GM10847 (cell line): ENCODE measurements around the gene HES1.

Experiments
- POLR2A ChIP-seq: IDR thresholded peaks from 2 replicates; pipeline ENCODE4 v1.6.1; 2011; ENCODE audit not compliant: insufficient read length; ENCODE audit errors: extremely low read depth

The HES1 gene, protein sequence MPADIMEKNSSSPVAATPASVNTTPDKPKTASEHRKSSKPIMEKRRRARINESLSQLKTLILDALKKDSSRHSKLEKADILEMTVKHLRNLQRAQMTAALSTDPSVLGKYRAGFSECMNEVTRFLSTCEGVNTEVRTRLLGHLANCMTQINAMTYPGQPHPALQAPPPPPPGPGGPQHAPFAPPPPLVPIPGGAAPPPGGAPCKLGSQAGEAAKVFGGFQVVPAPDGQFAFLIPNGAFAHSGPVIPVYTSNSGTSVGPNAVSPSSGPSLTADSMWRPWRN

DNA sequence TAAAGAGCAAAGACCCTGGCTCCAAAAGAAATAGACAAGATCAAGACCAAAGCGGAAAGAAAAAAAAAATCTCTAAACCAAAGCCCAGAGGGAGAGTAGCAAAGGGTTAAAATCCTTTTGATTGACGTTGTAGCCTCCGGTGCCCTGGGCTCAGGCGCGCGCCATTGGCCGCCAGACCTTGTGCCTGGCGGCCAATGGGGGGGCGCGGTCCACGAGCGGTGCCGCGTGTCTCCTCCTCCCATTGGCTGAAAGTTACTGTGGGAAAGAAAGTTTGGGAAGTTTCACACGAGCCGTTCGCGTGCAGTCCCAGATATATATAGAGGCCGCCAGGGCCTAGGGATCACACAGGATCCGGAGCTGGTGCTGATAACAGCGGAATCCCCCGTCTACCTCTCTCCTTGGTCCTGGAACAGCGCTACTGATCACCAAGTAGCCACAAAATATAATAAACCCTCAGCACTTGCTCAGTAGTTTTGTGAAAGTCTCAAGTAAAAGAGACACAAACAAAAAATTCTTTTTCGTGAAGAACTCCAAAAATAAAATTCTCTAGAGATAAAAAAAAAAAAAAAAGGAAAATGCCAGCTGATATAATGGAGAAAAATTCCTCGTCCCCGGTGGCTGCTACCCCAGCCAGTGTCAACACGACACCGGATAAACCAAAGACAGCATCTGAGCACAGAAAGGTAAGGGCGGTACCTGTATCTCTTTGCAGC, at the start of gene HES1:
Gene HES1, plus strand, starts transcription at position 343 of the 713 bp plus-strand sequence. Its CDS starts 233 bp downstream, at position 576.
- TF ChIP-seq POLR2A, result peak; percentile 69

DNA sequence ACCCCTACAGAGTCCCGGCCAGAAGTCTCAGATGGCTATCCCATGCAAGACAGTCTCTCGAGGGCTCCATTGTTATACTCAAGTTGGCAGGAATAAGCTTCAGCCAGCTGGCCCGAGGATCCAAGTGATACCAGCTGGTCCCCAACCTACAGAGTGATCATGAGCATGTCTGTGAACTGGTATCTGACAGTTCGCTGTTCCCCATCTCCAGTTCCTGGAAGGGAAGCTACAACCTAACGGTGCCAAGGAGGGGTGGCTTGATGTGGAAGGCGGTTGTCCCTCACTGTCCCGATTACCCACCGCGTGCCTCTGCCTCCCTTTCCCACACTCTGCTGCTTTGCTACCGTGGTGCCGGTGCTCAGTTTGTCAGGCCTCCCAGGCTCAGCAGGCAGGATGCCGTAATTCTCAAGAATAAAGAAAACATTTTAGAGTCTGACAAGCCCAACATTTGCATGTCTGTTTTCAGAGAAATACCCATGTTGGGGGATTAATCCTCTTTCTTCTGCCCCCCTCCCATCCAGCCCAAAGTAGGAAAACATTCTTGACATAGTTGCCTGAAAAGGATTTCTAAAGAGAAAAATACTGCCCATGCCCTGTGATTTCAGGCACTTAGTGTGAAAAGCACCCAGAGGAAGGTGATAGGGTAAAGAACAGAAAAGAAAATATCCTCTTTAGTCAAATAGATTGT, 49.4 kb upstream of the HES1 start:
- TF ChIP-seq POLR2A, result no peak

DNA sequence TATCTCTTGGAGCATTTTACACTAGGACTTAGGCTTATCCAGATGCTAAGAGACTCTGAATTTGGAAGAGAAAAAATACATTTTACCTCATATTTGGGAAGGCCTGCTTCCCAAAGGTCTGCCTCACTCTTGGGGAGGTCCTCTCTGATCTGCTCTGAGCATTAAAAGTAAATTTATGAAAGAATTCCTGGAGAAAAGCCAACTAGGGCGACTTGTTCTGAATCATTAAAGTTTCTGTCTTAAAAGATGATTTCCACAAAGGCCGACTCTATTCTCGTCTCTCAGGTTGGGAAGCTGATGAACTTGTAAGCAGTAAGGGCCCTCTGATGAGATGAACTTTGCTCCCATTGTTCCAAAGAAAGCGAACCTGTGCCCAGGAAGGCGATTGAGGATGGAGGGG, 48.7 kb upstream of the HES1 start:
- TF ChIP-seq POLR2A, result no peak

DNA sequence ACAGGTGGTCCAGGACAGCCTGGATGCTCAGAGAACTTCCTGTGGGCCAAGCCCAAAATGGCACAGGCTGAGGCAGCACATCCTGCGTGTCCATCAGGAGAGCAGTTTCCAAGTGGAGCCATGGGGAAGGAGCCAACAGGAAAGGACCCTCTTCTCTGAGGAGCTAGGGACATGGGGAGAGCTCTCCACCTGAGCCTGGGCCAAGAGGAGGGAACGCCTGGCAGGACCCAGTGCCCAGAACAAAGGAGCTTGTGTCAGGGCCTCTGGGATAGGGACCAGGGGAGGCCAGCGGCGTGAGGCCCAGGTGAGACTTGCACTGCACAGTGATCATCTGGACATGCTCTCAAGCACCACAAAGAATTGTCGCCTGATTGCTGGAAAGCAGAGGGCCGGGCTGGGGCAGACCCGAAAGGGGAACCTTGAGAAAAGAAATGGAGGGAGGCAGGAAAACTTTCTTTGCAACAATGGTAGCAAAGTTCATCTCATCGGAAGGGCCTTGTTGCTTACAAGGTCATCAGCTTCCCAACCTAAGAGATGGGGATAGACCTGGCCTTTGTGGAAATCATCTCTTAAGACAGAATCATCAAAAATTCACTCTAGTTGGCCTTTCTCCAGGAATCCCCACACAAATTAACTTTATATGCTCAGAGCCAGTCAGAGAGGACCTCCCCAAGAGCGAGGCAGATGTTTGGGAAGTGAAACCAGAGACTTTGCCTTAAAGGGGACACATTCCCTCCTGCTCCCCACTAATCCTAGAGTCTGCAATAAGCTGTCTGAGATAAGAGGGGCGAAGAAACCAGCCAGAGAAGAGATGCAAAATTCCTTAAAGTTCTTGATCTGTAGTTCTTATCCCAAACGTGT, 47.7 kb upstream of the HES1 start:
- TF ChIP-seq POLR2A, result no peak

DNA sequence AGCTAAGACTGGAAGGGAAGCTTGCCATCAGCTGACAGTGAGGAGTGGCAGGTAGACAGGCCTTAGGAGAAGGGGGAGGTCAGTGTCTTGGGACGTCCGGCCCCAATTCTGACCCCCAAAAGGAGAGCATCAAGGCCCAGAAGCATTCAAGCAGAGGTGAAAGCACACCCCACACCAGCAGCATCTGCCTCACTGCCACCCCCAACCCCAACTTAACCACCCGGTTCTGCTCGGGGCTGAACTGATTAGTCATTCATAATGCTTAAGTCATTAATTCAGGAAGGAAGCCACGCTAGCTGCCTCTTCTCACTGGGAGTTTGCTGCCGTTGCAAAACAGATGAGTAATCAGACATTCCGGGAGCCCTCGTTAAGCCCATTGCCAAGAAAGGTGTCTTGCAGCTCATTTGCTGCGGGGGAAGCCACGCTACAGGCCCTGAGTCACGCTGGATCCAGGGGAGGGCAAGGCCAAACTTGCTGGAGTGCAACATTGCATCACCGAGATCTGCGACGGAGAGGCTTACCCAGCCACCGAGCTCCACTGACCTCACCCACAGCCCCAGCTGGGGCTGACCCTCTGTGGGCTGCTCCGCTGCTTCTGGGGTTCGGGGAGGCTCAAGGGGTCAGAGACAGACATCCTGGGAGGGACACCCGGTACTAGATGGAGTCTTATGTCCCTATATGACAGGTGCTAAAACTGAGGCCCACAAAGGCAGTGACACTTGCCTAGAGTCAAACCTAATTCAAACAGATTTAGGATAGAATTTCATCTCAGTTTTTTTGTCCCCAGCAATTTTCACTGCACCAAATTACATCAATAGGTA, 46.4 kb upstream of the HES1 start:
- no peak for TF ChIP-seq POLR2A

DNA sequence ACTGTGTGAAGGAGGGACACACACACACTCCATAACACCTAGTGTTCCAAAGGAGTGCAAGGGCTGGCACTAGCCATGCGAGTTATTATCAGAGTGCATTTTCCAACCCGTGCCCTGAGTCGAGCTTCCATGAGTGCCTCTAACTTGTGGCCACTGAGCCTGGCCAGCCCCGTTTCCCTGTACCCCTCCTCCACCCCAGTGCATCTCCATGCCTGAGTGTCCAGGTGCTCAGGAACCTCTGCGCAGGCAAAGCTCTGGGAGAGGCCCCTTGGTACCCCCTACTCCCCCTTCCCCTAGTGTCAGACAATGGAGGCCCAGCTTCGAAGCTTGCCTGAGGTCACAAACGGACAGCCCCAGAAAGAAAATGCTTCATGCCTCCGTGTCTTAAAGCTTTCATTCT, 45.2 kb upstream of the HES1 start:
- TF ChIP-seq POLR2A, result no peak

DNA sequence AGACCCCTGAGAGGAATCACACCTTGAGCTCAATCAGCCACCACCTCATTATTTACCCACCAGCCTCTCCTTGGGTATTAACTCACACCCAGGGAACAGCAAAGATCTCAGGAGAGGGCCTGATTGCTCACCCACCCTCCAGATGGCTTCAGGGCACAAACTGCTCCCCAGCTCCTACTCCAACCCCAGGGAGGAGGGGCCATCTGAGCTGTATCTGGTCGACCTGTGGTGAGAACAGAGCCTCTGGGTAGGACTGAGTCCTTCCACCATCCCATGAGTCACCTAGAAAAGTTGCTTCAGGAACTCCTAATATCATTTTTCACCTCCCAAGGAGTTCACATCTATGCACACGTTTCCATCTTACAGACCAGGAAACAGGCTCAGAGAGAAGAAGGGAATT, 44.8 kb upstream of the HES1 start:
- TF ChIP-seq POLR2A, result no peak

DNA sequence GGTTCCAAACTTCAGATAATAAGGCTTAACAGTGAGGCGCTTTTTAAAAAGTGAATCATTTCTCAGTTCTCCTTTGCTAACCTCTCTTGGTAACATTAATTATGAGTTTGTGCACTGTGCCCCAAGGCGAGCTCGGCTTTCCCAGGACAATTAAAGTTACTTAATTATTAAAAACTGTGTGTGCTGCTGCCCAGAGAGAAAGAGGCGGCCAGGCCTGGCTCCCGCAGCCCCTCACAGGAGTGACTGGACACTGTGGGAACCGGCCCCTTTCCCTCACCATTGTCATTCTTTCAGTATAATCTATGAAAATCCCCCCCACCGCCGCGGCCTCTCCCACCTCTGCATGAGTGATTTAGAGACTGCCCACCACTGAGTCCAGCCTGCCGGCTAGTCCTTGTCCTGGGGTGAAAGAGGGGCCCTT, 43.1 kb upstream of the HES1 start:
- no peak for TF ChIP-seq POLR2A

DNA sequence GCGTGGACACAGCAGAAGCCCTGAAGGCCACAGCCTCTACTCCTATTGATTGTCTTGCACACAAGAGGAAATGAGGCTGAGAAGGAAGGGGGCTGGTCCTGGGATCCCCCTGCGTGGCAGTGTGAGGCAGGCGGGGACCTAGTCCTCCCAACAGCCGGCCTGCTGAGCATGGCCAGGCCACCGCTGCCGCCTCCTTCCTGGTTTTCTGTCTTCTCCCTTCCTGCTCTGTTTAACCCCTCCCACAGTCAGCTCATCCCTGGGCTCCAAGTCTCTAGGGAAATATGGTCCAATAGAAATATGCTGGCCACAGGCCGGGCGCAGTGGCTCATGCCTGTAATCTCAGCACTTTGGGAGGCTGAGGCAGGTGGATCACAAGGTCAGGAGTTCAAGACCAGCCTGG, 42.1 kb upstream of the HES1 start:
- no peak for TF ChIP-seq POLR2A

DNA sequence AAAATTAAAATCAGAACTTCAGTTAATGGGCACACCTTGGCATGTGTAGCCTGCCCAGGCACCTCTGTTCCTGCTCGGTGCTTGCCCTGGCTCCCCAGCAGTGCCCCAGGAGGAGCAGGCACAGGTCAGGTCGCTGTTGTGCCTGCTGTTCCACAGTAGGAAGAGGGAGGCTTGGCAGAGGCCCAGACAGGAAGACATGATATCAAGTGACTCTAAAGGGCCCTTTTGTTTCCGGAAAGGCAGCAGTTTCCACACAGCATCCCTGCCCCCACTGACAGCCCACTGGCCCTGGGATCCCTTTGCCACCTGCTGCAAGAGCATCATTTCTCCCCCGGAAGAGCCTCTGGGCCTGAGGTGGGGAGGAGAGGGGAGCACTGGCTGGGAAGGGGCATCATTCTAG, 40.5 kb upstream of the HES1 start:
- no peak for TF ChIP-seq POLR2A

DNA sequence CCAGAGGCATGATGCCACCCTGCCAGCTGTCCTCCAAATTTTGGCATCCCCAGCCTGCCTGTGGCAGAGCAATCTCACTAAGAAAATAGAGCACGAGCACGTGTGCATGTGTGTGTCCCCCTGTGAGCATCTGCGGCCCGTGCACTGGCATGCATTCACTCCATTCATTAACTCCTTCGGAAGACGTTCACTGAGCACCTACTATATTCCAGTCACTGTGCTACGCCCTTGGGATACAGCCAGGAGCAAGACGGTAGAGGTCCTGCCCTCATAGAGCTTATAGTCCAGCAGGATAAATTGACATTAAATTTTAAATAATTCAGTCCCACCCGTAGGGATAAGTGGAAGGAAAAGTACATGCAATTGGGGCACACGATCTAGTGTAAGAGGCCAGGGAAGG, 40.0 kb upstream of the HES1 start:
- no peak for TF ChIP-seq POLR2A

DNA sequence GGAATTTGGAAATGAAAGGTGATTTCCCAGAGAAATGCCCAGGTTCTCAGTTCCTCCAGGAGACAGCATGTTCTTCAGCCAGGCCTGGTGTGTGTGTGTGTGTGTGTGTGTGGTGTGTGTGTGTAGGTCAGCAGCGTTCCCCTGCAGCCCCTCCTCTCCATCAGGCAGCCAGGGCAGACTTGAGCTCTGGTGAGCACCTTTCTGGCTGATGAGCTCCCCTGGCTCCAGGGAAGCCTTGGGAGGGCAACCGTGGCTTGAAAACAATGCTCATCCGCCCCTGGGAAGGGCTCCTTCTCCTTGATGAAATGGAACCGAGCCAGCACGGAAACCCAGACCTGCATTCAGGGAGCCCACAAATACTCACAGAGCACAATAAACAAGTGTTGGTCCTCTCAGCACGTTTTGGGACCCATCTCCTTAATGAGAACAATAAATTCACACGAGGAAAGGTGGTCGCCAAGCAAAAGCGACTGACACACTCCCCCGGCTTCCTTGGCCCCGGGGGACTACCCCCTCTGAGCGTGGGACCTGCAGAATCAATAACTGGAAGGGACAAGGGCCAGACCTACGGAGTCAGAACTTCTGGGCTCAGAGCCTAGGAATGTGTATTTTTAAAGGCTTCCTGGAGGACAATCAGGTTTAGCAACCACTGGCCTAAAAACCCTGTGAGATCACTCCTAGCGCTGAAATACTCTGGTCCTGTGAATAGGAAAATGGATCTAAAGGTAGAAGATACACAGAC, 38.6 kb upstream of the HES1 start:
- no peak for TF ChIP-seq POLR2A

DNA sequence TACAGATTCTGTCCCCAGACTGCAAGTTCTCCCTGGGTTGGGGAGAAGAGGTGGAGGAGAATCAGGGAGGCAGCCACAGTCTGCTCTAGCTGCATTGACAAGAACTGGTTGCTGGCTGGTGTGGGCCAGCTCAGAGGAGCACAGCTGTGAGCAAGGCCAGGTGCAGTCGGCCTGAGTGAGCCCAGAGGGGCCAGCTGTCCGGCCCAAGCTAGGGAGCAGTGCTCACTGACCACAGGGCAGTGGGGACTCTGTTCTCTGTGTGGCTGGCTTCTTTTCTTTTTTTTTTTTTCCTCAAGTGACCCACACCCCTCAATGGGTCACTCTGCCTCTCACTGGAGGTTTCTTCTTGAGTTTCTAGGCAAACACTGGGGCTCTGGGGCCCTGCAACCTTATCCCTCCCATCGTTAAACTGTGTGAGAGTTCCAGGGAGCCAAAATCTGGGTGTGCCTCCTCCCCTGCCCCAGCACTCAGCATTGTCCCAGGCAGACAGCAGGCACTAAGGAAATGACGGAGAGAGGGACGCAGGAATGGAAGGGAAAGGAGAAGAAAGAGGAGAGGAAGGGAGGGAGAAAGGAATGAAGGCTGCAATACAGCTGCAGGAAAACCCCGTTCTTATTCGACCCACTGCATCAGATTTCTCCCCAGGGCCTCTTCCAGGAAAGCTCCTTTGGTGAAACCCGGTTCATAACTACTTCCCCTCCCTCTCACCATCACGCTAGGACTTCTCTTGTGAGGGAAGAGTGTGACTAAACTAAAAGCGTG, 37.7 kb upstream of the HES1 start:
- TF ChIP-seq POLR2A, result no peak
